ENCODE measurements around the gene NELFB. TPM values are rescaled to one million over a fixed set of nuclear protein-coding genes. Genes with fewer than 3 reads are reported as not detected.
A peak's percentile ranks its signal among the peaks of the same experiment; 100 is the strongest.

The NELFB gene
- total and polyA plus RNA-seq, 9 of the 15 experiments (the other 6 are each of a cell fraction or from before 2014, with no cell fraction given) = 0.24 to 84.0 (median 29.7) TPM

DNA sequence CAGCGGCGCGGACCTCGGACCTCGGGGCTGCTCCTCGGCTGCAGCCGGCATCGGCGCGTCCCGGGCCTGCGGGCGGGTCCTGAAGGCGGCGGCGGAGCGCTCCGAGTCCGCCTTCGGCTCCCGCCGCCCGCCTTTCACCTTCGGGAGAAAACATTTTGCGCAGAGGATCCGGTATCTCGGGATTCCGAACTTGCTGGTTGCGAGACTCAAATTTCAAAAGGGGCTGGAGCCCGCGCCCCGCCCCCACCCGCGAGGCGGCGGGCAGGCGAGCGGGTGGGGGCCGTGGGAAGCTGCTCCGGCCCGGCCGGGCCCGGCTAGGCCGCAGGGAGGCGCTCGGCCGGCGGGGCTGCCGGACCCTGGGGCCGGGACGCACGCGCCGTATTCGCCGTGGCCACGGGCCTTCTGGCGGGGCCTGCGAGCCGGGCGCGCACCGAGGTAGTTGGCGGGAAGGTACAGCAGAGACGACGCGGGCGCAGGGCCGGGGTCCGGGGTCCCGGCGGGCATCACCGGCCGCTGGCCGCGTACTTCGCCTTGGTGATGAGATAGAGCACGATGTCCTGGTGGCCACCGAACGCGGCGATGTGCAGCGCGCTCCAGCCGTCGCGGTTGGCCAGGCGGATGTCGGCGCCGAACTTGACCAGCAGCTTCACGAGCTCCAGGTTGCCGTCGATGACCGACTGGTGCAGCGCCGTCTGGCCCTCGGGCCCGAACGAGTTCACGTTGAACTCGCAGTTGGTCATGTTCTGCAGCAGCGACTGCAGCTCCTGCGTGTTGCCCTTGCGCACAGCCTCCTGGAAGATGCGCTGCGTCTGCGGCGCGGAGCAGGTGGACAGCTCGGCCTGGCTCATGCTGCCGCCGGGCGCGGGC is 46.2 kb downstream of the NELFB start (continued):
- TF ChIP-seq, protein P1, sequence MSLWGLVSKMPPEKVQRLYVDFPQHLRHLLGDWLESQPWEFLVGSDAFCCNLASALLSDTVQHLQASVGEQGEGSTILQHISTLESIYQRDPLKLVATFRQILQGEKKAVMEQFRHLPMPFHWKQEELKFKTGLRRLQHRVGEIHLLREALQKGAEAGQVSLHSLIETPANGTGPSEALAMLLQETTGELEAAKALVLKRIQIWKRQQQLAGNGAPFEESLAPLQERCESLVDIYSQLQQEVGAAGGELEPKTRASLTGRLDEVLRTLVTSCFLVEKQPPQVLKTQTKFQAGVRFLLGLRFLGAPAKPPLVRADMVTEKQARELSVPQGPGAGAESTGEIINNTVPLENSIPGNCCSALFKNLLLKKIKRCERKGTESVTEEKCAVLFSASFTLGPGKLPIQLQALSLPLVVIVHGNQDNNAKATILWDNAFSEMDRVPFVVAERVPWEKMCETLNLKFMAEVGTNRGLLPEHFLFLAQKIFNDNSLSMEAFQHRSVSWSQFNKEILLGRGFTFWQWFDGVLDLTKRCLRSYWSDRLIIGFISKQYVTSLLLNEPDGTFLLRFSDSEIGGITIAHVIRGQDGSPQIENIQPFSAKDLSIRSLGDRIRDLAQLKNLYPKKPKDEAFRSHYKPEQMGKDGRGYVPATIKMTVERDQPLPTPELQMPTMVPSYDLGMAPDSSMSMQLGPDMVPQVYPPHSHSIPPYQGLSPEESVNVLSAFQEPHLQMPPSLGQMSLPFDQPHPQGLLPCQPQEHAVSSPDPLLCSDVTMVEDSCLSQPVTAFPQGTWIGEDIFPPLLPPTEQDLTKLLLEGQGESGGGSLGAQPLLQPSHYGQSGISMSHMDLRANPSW (CRISPR knock-in tag; IDR thresholded peaks at IDR 0.05) = no peak
- TF ChIP-seq, protein P2, sequence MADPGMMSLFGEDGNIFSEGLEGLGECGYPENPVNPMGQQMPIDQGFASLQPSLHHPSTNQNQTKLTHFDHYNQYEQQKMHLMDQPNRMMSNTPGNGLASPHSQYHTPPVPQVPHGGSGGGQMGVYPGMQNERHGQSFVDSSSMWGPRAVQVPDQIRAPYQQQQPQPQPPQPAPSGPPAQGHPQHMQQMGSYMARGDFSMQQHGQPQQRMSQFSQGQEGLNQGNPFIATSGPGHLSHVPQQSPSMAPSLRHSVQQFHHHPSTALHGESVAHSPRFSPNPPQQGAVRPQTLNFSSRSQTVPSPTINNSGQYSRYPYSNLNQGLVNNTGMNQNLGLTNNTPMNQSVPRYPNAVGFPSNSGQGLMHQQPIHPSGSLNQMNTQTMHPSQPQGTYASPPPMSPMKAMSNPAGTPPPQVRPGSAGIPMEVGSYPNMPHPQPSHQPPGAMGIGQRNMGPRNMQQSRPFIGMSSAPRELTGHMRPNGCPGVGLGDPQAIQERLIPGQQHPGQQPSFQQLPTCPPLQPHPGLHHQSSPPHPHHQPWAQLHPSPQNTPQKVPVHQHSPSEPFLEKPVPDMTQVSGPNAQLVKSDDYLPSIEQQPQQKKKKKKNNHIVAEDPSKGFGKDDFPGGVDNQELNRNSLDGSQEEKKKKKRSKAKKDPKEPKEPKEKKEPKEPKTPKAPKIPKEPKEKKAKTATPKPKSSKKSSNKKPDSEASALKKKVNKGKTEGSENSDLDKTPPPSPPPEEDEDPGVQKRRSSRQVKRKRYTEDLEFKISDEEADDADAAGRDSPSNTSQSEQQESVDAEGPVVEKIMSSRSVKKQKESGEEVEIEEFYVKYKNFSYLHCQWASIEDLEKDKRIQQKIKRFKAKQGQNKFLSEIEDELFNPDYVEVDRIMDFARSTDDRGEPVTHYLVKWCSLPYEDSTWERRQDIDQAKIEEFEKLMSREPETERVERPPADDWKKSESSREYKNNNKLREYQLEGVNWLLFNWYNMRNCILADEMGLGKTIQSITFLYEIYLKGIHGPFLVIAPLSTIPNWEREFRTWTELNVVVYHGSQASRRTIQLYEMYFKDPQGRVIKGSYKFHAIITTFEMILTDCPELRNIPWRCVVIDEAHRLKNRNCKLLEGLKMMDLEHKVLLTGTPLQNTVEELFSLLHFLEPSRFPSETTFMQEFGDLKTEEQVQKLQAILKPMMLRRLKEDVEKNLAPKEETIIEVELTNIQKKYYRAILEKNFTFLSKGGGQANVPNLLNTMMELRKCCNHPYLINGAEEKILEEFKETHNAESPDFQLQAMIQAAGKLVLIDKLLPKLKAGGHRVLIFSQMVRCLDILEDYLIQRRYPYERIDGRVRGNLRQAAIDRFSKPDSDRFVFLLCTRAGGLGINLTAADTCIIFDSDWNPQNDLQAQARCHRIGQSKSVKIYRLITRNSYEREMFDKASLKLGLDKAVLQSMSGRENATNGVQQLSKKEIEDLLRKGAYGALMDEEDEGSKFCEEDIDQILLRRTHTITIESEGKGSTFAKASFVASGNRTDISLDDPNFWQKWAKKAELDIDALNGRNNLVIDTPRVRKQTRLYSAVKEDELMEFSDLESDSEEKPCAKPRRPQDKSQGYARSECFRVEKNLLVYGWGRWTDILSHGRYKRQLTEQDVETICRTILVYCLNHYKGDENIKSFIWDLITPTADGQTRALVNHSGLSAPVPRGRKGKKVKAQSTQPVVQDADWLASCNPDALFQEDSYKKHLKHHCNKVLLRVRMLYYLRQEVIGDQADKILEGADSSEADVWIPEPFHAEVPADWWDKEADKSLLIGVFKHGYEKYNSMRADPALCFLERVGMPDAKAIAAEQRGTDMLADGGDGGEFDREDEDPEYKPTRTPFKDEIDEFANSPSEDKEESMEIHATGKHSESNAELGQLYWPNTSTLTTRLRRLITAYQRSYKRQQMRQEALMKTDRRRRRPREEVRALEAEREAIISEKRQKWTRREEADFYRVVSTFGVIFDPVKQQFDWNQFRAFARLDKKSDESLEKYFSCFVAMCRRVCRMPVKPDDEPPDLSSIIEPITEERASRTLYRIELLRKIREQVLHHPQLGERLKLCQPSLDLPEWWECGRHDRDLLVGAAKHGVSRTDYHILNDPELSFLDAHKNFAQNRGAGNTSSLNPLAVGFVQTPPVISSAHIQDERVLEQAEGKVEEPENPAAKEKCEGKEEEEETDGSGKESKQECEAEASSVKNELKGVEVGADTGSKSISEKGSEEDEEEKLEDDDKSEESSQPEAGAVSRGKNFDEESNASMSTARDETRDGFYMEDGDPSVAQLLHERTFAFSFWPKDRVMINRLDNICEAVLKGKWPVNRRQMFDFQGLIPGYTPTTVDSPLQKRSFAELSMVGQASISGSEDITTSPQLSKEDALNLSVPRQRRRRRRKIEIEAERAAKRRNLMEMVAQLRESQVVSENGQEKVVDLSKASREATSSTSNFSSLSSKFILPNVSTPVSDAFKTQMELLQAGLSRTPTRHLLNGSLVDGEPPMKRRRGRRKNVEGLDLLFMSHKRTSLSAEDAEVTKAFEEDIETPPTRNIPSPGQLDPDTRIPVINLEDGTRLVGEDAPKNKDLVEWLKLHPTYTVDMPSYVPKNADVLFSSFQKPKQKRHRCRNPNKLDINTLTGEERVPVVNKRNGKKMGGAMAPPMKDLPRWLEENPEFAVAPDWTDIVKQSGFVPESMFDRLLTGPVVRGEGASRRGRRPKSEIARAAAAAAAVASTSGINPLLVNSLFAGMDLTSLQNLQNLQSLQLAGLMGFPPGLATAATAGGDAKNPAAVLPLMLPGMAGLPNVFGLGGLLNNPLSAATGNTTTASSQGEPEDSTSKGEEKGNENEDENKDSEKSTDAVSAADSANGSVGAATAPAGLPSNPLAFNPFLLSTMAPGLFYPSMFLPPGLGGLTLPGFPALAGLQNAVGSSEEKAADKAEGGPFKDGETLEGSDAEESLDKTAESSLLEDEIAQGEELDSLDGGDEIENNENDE (IDR thresholded peaks at IDR 0.05; ENCODE audit: low read depth, low read length) = no peak
- TF ChIP-seq EP400 (IDR thresholded peaks at IDR 0.05) (peak; percentile 11; the same call in 1 of the 2 replicates), ZNF77 (CRISPR knock-in tag; IDR thresholded peaks at IDR 0.05) (no peak), ZNF212 (CRISPR knock-in tag; IDR thresholded peaks at IDR 0.05) (no peak), RBM14 (IDR thresholded peaks at IDR 0.05; ENCODE audit: borderline replicate concordance, insufficient read depth, low read depth, low read length) (0 out of 2 replicates have a peak, but pooled peaks have one; percentile 22), SRSF3 (IDR thresholded peaks at IDR 0.05; ENCODE audit: insufficient read depth, low read length) (no peak), SMAD3 (CRISPR knock-in tag; conservative IDR thresholded peaks at IDR 0.05) (no peak), PYGO2 (tag; IDR thresholded peaks at IDR 0.05) (no peak), SAFB2 (IDR thresholded peaks at IDR 0.05; ENCODE audit: borderline replicate concordance, low read depth, low read length, severe bottlenecking) (no peak)
- TF ChIP-seq, protein P3, sequence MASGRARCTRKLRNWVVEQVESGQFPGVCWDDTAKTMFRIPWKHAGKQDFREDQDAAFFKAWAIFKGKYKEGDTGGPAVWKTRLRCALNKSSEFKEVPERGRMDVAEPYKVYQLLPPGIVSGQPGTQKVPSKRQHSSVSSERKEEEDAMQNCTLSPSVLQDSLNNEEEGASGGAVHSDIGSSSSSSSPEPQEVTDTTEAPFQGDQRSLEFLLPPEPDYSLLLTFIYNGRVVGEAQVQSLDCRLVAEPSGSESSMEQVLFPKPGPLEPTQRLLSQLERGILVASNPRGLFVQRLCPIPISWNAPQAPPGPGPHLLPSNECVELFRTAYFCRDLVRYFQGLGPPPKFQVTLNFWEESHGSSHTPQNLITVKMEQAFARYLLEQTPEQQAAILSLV (tag; IDR thresholded peaks at IDR 0.05) = no peak
